ENCODE data around the gene LZTR1.

The LZTR1 gene

DNA sequence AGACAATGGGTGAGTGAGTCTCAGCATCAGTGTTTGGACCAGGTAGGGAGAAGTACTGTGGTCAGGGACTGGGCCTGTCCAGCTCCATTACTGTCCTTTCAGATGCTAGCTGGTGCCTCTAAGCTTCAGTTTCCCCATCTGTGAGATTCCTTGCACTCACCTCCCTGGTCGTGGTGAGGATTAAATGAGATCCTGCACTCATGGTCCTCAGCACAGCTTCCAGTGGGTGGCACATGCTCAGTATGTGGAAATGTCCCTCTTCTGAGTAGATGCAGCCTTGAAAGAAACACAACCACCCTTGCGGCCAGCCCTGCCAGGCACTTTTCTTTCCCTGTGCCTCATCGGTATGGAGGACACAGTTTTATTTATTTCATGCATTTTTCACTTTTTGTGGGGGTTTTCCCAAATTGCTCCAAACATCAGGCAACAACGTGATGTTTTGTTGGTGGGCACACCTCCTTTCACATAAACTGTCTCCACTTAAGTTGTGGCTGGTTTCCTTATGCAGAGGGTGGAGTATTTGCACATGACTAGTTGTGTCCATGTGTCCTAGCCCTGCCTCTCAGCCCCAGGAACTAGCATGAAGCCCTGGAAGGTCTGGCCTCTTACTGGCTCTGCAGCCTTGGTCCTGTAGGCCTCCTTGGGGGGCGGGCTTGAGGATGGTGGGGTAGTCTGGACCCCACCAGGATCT lies 1.1 kb downstream of the LZTR1 start:
- DNase-seq = no peak

- no peak for DNase-seq
Observed at GRCh38 chr22:20985720-20986119, 3.6 kb downstream of the LZTR1 start.

- DNase-seq = no peak
Observed at GRCh38 chr22:20986365-20986764, 4.3 kb downstream of the LZTR1 start.

DNA sequence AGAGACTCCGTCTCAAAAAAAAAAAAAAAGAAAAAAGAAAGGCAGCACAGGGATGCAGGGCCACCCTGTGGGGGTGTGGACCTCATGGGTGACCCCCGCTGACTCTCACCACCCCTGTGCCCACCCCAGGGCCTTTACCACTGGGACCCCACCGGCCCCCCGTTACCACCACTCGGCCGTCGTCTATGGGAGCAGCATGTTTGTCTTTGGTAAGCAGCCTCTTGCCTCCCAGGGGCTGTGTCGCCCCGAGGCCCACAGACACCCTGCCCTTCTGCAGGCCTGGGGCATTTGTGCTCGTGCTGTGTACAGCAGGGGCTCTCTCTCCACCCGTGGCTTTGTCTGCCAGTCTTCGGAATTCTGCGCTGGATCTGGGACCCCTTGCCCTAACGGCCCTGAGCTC lies 5.3 kb downstream of the LZTR1 start:
- no peak for DNase-seq

- DNase-seq = no peak
Observed at GRCh38 chr22:20988573-20989322, 6.7 kb downstream of the LZTR1 start.

GRCh38 chr22:20989323-20990138 lies 7.4 kb downstream of the LZTR1 start:
- DNase-seq = no peak

- DNase-seq = no peak
Observed at GRCh38 chr22:20990184-20991180, 8.4 kb downstream of the LZTR1 start.

- DNase-seq = no peak
Observed at GRCh38 chr22:20991252-20992055, 9.4 kb downstream of the LZTR1 start.

DNA sequence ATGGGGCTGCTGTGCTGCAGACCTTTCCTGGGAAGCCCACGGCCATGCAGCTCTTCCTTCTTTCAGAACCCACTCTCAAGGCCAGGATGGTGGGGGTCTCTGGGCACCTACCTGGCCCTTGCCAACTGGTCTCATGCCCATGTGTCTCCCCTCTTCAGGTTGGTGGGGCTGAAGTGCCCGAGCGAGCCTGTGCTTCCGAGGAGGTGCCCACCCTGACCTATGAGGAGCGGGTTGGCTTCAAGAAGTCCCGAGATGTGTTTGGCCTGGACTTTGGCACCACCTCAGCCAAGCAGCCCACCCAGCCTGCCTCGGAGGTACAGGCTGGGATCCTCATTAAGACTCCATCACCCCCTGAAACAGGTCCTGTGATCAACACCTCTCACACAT lies 10.0 kb downstream of the LZTR1 start:
- DNase-seq = no peak

GRCh38 chr22:20992456-20993303 lies 10.6 kb downstream of the LZTR1 start:
- DNase-seq = no peak

DNA sequence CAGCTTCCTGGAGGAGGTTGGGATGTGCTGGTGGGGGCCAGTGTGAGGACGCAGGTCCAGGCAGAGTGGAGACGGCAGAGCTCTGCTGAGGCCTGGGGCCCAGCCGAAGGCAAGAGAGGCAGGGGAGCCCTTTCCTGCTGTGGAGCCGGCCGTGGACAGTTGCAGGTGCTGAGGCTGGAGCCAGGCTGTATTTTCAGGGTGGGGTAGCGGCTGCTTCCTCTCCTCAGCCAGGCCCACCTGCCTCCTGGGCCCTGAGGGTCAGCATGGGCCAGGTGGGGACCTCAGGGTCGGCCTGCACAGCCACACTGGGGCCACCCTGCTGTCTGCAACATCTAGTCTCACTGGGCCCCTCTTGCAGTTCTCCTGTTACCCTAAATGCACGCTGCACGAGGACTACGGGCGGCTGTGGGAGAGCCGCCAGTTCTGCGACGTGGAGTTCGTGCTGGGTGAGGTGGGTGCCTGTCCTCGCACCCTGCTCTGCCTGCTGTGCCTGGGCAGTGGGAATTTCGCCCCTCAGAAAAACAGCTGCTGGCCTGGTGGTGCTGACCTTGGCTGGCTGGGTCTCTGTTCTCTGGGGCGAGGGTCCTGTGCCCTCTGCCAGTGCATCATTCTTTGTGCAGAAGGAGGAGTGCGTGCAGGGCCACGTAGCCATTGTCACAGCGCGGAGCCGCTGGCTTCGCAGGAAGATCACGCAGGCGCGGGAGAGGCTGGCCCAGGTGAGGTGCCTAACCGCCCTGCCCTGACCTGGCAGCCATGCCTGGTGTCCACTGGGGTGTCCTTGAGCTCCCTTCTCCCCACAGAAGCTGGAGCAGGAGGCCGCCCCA lies 11.4 kb downstream of the LZTR1 start:
- DNase-seq = no peak

- DNase-seq = no peak
Observed at GRCh38 chr22:20994128-20994901, 12.2 kb downstream of the LZTR1 start.

GRCh38 chr22:20994902-20995241 lies 12.8 kb downstream of the LZTR1 start:
- no peak for DNase-seq

GRCh38 chr22:20995329-20996030 lies 13.4 kb downstream of the LZTR1 start:
- no peak for DNase-seq

- DNase-seq = no peak
Observed at GRCh38 chr22:20996031-20996410, 13.9 kb downstream of the LZTR1 start.

DNA sequence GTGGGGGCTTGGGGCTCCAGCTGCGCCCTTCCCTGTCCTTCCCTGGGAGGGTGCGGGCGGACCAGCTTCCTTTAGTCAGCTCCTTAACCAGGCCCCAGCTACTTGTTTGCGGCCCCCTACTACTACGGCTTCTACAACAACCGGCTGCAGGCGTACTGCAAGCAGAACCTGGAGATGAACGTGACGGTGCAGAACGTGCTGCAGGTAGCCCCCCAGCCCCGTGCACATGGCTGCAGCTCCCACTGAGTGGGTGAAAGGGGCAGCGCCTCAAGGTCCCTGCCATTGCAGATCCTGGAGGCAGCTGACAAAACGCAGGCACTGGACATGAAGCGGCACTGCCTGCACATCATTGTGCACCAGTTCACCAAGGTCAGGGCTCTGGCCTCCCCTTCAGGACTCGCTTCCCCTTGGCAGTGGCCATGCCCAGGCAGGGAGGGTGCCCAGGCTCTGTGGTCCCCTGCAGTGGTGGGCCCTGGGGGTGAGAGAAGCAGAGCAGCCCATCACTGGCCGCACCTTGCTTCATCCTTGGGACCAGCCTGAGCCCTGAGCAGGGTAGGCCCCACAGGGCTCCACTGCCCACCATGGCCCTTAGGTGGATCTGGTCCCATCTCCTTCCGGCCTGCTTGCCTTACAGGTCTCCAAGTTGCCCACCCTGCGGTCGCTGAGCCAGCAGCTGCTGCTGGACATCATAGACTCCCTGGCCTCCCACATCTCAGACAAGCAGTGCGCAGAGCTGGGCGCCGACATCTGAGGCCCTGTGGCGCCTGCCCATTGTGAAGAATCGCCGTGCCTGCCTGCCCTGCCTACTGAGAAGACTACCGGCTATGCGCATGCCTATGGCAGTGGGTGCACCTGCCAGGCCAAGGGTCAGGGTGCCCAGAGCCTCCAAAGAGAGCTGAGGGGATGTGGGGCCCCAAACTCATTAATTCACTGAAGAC lies 14.8 kb downstream of the LZTR1 start:
- DNase-seq = no peak

Data from NCI-H524 (cell line).